Stimulated activated CD8-positive, alpha-beta memory T cell treated with anti-CD3 and anti-CD28 coated beads, Interleukin-12 subunit alpha, Interleukin-12 subunit beta, amount 100 ng/mL, for 4 hours (primary cell): Measurements from ENCODE around the gene ADNP.

Experiments used
- DNase-seq: peaks from one replicate; pipeline ENCODE4 v3.0.0-alpha.2; 2020; ENCODE audit warnings: low read depth

Gene ADNP

DNA sequence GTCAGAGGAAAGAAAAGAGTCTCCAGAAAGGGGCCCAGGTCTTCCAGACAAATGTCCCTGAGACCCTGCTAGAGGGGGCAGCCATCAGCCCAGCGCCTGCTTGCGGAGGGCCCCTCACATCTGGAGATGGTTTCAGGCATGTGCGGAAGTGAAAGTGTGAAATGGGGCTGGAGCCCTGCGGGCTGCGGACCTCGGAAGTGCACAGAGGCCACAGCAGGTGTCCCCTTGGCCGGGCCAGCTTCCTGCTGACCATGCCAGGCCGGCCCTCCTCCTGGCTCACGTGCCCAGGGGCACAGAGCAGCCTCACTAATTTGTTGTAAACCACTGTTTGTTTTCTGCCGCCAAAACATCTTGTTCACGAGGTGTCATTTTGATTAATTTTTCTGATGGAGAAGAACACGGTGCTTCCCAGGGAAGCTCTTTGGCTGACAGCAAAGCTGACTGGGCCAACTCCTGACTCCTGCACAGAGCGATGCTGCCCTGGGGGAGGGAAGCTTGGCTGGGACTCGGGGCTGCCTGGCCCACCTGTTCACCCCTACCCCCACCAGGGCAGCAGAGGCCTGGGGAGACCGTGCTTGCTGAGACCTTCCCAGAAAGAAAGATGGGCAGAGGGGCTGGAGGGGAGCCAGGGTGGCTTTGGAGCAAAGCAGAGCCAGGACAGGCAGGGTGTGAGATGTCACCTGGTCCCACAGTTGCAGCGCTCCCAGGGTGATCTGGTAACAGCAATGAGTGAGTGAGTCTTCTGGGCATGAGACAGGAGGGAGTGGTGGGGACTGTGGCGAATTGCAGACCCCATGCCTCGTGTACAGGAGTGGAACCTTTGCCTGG, 82.2 kb downstream of the ADNP start:
- DNase-seq = no peak

GRCh38 chr20:50848341-50848808, 82.9 kb downstream of the ADNP start:
- no peak for DNase-seq

DNA sequence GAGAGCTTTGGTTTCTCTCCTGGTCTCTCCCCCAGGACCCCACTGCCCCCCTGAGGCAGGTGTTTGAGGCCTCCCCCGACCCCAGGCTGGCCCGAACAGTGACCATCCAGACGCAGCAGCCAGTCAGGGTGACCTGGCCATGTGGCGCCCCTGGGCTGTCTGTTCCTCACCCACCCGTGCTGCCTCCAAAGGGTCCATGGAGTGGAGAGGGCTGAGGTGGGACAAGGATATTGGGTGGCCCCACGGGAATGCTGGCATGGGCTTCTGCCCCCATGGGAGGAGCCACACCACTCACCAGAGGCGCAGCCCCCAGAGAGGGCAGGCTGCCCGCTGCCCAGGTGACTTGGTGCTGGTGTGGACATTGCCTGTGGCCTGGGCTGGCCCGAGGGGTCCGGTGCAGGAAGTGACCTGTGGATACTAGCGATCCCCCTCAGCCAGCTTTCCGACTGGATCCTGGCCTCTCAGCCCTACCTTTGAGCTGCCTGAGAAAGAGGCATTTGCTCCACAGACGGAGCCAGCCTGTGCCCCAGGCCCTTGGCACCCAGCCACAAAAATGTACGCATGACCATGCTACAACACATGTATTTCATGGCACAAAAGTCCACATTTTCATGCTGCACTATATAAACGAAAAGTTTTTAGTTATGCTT, 85.5 kb downstream of the ADNP start:
- no peak for DNase-seq

DNA sequence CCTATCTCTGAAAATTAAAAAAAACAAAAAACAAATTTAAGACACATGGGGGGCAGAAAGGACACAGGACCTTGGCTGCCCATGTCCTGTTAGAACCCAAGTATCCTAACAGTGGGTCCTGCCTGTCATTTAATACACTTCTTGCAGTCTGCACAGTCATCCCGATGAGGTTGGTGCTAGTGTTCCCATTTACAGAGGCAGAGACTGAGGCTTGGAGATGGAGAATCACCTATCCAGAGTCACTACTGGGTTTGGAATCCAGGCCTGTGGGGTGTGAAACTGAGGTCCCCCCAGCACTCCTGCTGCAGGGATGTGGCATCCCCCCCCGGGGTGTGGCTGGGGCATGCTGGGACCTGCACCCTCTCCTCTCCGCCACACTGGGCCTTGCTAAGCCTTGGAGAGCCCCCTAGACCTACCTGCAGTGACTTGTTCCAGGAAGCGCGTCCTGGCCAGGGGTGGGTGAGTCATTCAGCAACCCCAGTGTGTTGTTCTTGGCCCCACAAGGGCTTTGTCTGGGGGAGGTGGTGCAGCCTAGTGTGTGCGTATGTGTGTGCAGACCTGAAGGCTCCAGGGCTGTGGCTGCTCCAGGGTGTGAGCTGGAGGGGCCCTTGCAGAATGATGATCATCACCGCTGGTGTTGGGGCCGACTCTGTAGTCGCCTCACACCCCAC, 86.7 kb downstream of the ADNP start:
- peak; percentile 33 for DNase-seq

- no peak for DNase-seq
Observed at GRCh38 chr20:50843331-50844276, 87.6 kb downstream of the ADNP start.

GRCh38 chr20:50842821-50843220, 88.4 kb downstream of the ADNP start:
- no peak for DNase-seq
